Measurements from ENCODE around the gene CCZ1. TPM values are rescaled to one million over a fixed set of nuclear protein-coding genes. Genes with fewer than 3 reads are reported as not detected.
A peak's percentile ranks its signal among the peaks of the same experiment; 100 is the strongest.
"Not testable (repeated sequence)": the region's sequence is repeated elsewhere in the genome, so short reads cannot be mapped to it uniquely, and the experiment has no call there.

CCZ1 gene
- 102 and 121 TPM in 2 replicates for total RNA-seq (2014; rRNA removed)
- 84.0 TPM for polyA plus RNA-seq (2012)

GRCh38 chr7:5898480-5899224 is at the start of gene CCZ1:
CCZ1 (plus strand) TSS chr7:5898733; CDS start chr7:5898800, 67 bp downstream.
- DNase-seq (ENCODE audit: low read depth) = peak; percentile 59

DNA sequence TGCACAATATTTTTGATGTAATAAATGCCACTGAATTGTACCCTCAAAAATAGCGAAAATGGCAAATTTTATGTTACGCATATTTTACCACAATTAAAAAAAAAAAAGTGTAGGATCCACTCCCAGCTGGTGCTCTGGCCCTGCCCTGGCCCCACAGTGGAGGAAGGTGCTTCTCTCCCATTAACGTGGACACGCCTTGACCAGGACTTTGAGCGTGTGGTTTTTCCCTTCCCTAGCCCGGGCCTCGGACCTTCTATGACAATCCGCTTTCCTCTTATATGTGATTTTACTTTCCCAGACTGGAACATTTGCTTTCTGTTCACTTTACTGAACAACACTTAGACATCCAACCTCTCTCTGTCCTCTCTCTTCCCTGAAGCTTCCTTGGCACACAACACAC is 47.6 kb upstream of the CCZ1 start:
- DNase-seq (ENCODE audit: low read depth) = no peak

- DNase-seq (ENCODE audit: low read depth) = peak; percentile 25
These were observed 43.8 kb upstream of the CCZ1 start for GRCh38 chr7:5854738-5855137.

DNA sequence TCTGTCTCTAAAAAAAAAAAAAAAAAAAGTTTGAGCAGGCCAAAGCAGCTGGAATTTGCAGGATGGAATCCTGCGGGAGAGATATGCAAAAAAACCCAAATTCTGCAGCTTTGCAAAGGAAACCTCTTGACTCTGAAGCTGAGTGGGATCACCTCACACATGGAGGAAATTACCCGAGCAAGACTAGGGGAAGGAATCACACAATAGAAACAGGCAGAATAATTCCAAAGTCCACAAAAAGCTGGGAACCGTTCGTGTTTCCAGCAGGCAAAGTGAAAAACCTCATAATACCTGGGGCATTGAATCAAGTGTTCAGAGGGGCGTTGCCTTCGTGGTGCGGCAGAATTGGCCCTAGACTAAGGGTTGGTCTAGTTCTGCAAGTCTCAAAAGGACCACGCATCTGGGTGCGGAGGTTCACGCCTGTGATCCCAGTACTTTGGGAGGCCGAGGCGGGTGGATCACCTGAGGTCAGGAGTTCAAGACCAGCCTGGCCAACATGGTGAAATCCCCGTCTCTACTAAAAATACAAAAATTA is 41.4 kb upstream of the CCZ1 start:
- not testable (repeated sequence) for DNase-seq (ENCODE audit: low read depth)

GRCh38 chr7:5858494-5858893 is 40.0 kb upstream of the CCZ1 start:
- not testable (repeated sequence) for DNase-seq (ENCODE audit: low read depth)

- DNase-seq (ENCODE audit: low read depth) = not testable (repeated sequence)
These were observed 37.3 kb upstream of the CCZ1 start for GRCh38 chr7:5861281-5861680.

DNA sequence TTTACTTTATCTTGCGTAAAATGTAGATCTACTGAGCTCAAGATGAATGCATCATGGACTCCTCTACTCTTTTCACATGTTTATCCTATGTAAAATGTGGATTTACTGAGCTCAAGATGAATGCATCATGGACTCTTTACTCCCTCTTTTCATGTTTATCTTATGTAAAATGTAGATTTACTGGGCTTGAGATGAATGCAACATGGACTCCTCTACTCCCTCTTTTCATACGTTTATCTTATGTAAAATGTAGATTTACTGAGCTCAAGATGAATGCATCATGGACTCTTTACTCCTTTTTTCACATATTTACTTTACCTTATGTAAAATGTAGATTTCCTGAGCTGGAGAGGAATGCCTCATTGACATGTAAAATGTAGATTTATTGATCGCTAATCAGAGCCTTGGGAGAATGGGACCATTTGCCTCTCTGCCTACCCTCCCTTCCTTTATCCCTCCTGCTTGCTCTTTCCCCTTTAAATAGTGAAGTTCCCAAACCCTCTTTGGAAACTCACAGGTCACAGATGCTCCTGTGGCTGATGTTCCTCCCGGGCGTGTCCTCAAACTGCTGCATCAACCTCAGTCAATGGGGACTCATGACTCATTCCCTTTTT is 35.7 kb upstream of the CCZ1 start:
- not testable (repeated sequence) for DNase-seq (ENCODE audit: low read depth)

GRCh38 chr7:5865279-5865931 is 33.1 kb upstream of the CCZ1 start:
- DNase-seq (ENCODE audit: low read depth) = not testable (repeated sequence)

GRCh38 chr7:5867060-5867459 is 31.5 kb upstream of the CCZ1 start:
- no peak for DNase-seq (ENCODE audit: low read depth)

DNA sequence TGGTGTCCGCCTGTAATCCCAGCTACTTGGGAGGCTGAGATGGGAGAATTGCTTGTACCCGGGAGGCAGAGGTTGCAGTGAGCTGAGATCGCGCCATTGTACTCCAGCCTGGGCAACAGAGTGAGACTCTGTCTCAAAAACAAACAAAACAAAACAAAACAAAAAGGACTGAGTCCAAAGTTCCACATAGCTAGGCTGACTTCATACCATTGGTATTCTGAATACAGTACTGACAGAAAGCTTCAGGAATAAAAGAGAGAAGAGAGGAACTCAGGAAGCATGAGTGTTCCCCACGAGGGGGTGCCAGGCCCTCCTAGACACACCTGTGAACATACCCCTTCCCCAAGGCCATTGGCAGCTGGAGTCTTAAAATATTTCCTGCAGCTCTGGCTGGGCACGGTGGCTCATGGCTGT is 29.6 kb upstream of the CCZ1 start:
- not testable (repeated sequence) for DNase-seq (ENCODE audit: low read depth)

DNA sequence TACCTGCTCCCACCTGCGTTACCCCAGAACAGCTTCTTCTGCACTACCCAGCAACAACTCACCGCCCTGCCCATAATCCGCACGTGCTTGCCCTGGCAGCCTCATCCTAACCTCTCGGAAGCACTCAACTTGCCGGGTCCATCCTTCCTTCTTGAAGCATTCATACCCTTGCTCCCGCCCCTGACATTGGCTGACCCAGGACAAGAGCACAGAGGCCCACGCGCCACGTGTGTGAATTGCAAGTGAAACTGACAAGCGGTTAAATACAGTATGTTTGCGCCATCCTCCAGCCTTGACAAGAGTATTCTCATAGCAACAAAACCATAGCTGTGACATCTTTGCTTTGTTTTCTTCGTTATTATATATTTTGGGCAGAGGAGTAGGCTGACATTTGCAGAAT is 28.8 kb upstream of the CCZ1 start:
- no peak for DNase-seq (ENCODE audit: low read depth)

DNA sequence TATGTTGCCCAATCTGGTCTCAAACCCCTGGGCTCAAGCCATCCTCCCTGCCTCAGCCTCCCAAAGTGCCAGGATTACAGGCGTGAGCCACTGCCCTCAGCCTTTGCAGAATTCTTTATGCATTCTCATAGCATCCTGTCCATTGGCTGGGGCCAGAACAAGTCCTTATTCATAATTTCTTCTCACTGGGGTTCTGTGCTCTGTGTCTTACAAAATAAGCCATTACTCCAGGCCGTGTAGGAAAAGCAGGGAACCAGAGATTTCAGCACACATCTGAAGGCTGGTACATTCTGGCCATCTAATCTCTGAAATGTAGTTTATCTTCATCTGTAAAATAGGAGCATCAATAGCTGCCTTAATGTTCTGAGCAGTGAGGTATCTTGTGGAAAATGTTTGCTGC is 28.2 kb upstream of the CCZ1 start:
- no peak for DNase-seq (ENCODE audit: low read depth)

DNA sequence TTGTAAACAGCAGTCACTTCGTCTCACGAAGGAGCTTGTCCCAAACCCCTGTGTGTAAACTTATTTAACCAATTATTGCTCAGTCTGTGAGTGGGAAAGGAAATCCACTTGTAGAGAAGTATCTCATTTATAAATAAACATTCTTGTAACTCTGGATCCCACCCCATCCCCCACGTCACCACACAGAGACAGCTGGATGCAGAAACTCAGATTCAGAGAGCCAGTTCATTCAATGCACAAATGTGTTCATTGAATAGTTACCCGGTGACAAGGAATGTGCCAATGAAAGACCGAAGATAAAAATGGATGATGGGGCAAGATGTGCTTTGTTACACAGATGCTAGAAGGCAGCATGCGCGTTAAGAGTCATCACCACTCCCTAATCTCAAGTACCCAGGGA is 26.2 kb upstream of the CCZ1 start:
- DNase-seq (ENCODE audit: low read depth) = peak; percentile 35

- DNase-seq (ENCODE audit: low read depth) = peak; percentile 33
These were observed 18.9 kb upstream of the CCZ1 start for GRCh38 chr7:5879591-5879990.

DNA sequence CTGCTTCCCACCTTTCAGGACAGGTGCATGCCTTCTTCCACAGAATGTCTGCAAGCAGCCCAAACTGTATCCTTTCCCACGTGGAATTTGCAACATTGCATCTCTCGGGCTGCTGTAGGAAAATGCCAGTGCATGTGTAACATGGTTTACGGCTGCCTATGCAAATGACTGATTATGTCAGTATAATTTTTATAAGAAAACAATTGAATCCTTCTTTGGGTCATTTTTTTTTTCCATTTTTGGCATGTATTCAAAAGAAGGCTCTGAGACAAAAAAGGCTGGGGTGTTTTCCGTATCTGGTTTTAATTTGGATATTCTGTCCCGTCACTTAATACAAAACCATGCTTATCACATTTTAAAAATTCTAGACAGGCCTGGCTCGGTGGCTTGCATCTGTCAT is 18.4 kb upstream of the CCZ1 start:
- DNase-seq (ENCODE audit: low read depth) = not testable (repeated sequence)

- DNase-seq (ENCODE audit: low read depth) = not testable (repeated sequence)
These were observed 14.1 kb upstream of the CCZ1 start for GRCh38 chr7:5884431-5884830.

GRCh38 chr7:5888021-5888420 is 10.5 kb upstream of the CCZ1 start:
- DNase-seq (ENCODE audit: low read depth) = not testable (repeated sequence)

DNA sequence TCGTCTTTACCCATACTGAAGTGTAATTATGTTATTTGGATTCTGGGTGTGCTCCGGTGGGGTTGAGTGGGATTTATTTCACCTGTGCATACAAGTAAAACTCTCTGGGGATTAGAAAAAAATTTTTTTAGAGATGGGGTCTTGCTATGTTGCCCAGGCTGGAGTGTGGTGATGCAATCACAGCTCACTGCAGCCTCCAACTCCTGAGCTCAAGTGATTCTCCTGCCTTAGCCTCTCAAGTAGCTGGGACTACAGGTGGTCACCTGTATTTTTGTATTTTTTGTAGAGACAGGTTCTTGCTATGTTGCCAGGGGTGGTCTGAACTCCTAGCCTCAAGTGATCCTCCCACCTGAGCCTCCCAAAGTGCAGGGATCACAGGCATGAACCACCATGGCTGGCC is 8.3 kb upstream of the CCZ1 start:
- DNase-seq (ENCODE audit: low read depth) = not testable (repeated sequence)

DNA sequence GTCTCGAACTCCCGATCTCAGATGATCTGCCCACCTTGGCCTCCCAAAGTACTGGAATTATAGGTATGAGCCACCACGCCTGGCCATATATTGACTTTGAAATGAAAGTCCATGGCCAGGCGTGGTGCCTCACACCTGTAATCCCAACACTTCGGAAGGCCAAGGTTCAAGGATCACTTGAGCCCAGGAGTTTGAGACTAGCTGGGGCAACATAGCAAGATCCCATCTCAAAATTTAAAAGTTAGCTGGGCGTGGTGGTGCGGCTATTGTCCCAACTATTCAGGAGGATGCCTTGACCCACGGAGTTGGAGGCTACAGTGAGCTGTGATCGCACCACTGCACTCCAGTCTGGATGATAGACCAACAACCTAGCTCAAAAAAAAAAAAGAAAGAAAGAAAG is 6.0 kb upstream of the CCZ1 start:
- no peak for DNase-seq (ENCODE audit: low read depth)

- DNase-seq (ENCODE audit: low read depth) = not testable (repeated sequence)
These were observed 1.1 kb upstream of the CCZ1 start for GRCh38 chr7:5897369-5897919.

DNA sequence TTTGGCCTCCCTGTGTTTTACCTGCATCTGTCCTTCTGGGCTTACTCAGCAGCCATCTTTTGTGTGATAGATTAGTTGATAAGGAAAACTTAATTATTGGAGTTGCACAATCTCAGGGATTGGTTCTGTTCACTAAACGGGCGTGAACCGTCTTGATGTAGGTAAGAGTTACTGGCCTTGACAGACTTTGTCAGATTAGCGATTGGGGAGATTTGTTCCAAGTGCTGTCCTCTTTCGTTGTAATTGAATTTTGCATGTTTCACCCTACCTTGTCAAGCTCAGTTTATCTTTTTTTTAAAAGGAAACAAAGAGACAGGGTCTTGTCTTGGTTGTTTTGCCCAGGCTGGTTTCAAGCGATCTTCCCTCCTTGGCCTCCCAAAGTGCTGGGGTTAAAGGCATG is 4.5 kb downstream of the CCZ1 start:
- not testable (repeated sequence) for DNase-seq (ENCODE audit: low read depth)

DNA sequence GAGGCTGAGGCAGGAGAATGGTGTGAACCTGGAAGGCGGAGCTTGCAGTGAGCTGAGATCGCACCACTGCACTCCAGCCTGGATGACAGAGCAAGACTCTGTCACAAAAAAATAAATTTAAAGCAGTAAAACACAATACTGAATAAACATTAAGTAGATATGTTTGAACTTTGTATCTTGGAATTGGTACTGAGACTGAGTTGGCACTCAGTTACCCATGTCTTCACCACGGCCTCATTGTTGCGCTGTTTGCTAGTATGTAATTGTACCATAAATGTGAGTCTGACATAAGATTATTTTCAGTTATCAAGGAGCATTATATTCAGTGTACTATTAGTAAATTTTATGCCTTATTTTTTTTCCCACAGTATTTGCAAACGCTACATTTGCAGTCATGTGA is 6.2 kb downstream of the CCZ1 start:
- DNase-seq (ENCODE audit: low read depth) = not testable (repeated sequence)

All from LHCN-M2 (cell line).